Effector memory CD8-positive, alpha-beta T cell (primary cell): ENCODE measurements around the gene NPBWR2.

Source experiments
- ATAC-seq: fragments of 150-1000 bp; cut with Tn5 transposase; replicated peaks from 2 replicates; pipeline ENCODE4 v1.10.0; 2021; ENCODE audit warnings: mild to moderate bottlenecking, moderate library complexity
- DNase-seq, 3 experiments: peaks; one replicate each; pipeline ENCODE4 v3.0.0; 2021
- H3K27ac Mint-ChIP-seq, 2 donors: one replicate each; pipeline ENCODE4 v1.8.0; 2022; ENCODE audit warnings: mild to moderate bottlenecking in 2 of 2, mixed read lengths in 2 of 2, moderate library complexity in 2 of 2
- H3K27me3 Mint-ChIP-seq, 2 donors: one replicate each; pipeline ENCODE4 v1.8.0; 2022; ENCODE audit warnings: mixed read lengths in 2 of 2
- H3K36me3 Mint-ChIP-seq: one replicate; pipeline ENCODE4 v1.8.0; 2022; ENCODE audit warnings: mild to moderate bottlenecking, moderate library complexity, mixed read lengths; ENCODE audit not compliant: insufficient read depth
- H3K4me1 Mint-ChIP-seq, 2 donors: one replicate each; pipeline ENCODE4 v1.8.0; 2022; ENCODE audit warnings: low read depth in 2 of 2, mixed read lengths in 2 of 2
- H3K4me3 Mint-ChIP-seq, 2 donors: one replicate each; pipeline ENCODE4 v1.8.0; 2022; ENCODE audit warnings: mild to moderate bottlenecking in 2 of 2, mixed read lengths in 2 of 2, moderate library complexity in 2 of 2
- H3K9me3 Mint-ChIP-seq, 2 donors: one replicate each; pipeline ENCODE4 v1.8.0; 2022; ENCODE audit warnings: mixed read lengths in 2 of 2

NPBWR2 gene

GRCh38 chr20:64109831-64110391 is 2.5 kb upstream of the NPBWR2 start:
- Mint-ChIP-seq H3K4me3 (no peak overlapping the region), H3K4me1 (peaks cover 0 to 6% of the 10 kb centered on the region in 2 donors), H3K27ac (no peak overlapping the region), H3K9me3 (no peaks in the 10 kb centered on the region), H3K36me3 (no peaks in the 10 kb centered on the region), H3K27me3 (peaks cover 0 to 22% of the 10 kb centered on the region in 2 donors)
- DNase-seq (peak in 1 of 3 experiments; percentile 0), ATAC-seq (no peak)

- peaks cover 0 to 6% of the 10 kb centered on the region in 2 donors for H3K4me1 Mint-ChIP-seq
Measured at GRCh38 chr20:64108731-64109681, 1.6 kb upstream of the NPBWR2 start.

GRCh38 chr20:64107736-64108457 is 532 bp upstream of the NPBWR2 start:
- DNase-seq (peak in 1 of 3 experiments; percentile 0), ATAC-seq (no peak)
- H3K36me3 Mint-ChIP-seq: no peaks in the 10 kb centered on the region
- no peak overlapping the region for H3K4me3 Mint-ChIP-seq
- H3K27ac Mint-ChIP-seq: no peak overlapping the region
- H3K9me3 Mint-ChIP-seq: no peaks in the 10 kb centered on the region
- peaks cover 14 to 38% of the 10 kb centered on the region in 2 donors for H3K27me3 Mint-ChIP-seq
- peaks cover 0 to 6% of the 10 kb centered on the region in 2 donors for H3K4me1 Mint-ChIP-seq

More at GRCh38 chr20:64108731-64109681, 1.6 kb upstream of the NPBWR2 start:
- Mint-ChIP-seq H3K9me3 (no peaks in the 10 kb centered on the region), H3K36me3 (no peaks in the 10 kb centered on the region), H3K4me3 (no peak overlapping the region), H3K27ac (no peak overlapping the region), H3K27me3 (peaks cover 3 to 27% of the 10 kb centered on the region in 2 donors)
- no peak for ATAC-seq
- peak in 2 of 3 experiments; percentile 0 for DNase-seq

- Mint-ChIP-seq H3K27me3 (peaks cover 21 to 49% of the 10 kb centered on the region in 2 donors), H3K9me3 (no peaks in the 10 kb centered on the region), H3K27ac (peak overlapping the region in 1 of 2 donors; percentile 15), H3K4me3 (no peak overlapping the region), H3K4me1 (peaks cover 1 to 10% of the 10 kb centered on the region in 2 donors), H3K36me3 (no peaks in the 10 kb centered on the region)
- DNase-seq: no peak
- ATAC-seq: no peak
Measured at GRCh38 chr20:64106435-64106961, 867 bp downstream of the NPBWR2 start.

DNA sequence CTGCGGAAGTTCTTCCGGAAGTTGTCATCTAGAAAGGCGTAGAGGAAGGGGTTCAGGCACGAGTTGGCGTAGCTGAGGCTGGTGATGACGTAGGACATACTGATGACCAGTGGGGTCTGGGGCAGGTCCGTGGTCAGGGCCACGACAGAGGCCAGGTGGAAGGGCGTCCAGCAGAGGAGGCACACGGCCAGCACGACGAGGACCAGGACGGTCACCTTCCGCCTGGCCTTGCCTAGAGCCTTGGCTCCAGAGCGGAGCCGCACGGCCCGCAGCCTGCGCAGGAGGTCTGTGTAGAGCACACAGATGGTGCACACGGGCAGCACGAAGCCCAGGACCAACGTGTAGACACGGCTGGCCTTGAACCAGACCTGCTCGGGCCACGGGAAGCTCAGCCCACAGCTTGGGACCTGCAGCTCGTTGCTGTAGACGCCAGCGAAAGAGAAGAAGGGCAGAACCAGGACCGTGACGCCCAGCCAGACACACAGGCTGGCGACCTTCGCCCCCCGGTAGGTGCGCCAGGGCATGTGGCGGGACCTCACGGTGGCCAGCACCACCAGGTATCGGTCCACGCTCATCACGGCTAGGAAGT is 1.4 kb downstream of the NPBWR2 start:
- H3K9me3 Mint-ChIP-seq: no peaks in the 10 kb centered on the region
- no peak overlapping the region for H3K4me3 Mint-ChIP-seq
- peaks cover 6 to 15% of the 10 kb centered on the region in 2 donors for H3K4me1 Mint-ChIP-seq
- H3K36me3 Mint-ChIP-seq: no peaks in the 10 kb centered on the region
- DNase-seq (peak in 1 of 3 experiments; percentile 0), ATAC-seq (no peak)
- H3K27ac Mint-ChIP-seq: peak overlapping the region in 1 of 2 donors; percentile 15
- H3K27me3 Mint-ChIP-seq: peaks cover 26 to 55% of the 10 kb centered on the region in 2 donors

DNA sequence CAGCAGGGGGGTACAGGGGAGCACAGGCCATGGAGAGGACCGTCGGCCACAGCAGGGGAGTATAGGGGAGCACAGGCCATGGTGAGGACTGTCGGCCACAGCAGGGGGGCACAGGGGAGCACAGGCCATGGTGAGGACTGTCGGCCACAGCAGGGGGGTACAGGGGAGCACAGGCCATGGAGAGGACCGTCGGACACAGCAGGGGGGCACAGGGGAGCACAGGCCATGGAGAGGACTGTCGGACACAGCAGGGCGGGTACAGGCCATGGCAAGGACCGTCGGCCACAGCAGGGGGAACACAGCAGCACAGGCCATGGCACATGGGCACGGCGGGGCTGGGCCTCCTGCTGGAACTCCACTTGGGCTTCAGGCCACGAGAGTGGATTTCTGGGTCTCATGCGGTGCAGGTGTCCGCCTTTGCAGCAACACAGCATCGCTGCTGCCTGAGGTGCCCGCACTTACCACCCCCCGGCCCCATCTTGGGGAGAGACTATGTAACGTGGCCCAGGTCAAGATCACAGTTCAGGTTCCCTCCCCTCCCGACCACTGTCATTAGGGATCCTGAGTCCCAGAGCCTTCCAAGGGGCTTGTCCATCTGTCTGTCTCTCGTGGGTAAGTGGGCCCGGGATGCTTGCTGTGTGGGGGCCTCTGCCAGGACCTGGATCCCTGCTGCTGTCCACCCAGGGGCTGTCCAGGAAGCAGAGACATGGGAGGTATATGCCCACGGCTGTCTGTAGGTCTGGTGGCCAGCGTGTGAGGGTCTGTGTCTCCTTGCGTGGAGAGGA is 2.5 kb downstream of the NPBWR2 start:
- Mint-ChIP-seq H3K4me3 (no peak overlapping the region), H3K4me1 (peaks cover 11 to 16% of the 10 kb centered on the region in 2 donors), H3K9me3 (no peaks in the 10 kb centered on the region), H3K27me3 (peaks cover 28 to 59% of the 10 kb centered on the region in 2 donors), H3K36me3 (no peaks in the 10 kb centered on the region), H3K27ac (no peak overlapping the region)
- ATAC-seq (no peak), DNase-seq (peak in 1 of 3 experiments; percentile 0)

- Mint-ChIP-seq H3K4me3 (no peak overlapping the region), H3K27ac (no peak overlapping the region), H3K36me3 (no peaks in the 10 kb centered on the region), H3K27me3 (peaks cover 28 to 59% of the 10 kb centered on the region in 2 donors), H3K9me3 (no peaks in the 10 kb centered on the region), H3K4me1 (peaks cover 11 to 16% of the 10 kb centered on the region in 2 donors)
- DNase-seq (peak in 2 of 3 experiments; percentile 0 to 1), ATAC-seq (no peak)
Measured at GRCh38 chr20:64103871-64104666, 3.3 kb downstream of the NPBWR2 start.

GRCh38 chr20:64102647-64103354 is 4.6 kb downstream of the NPBWR2 start:
- H3K36me3 Mint-ChIP-seq: no peaks in the 10 kb centered on the region
- H3K27me3 Mint-ChIP-seq: peaks cover 28 to 47% of the 10 kb centered on the region in 2 donors
- DNase-seq (no peak), ATAC-seq (no peak)
- no peak overlapping the region for H3K27ac Mint-ChIP-seq
- peaks cover 11 to 15% of the 10 kb centered on the region in 2 donors for H3K4me1 Mint-ChIP-seq
- no peaks in the 10 kb centered on the region for H3K9me3 Mint-ChIP-seq
- peak overlapping the region; percentile 63 to 73 for H3K4me3 Mint-ChIP-seq

GRCh38 chr20:64101731-64102621 is 5.4 kb downstream of the NPBWR2 start:
- DNase-seq: peak; percentile 58 to 64 (median 62)
- Mint-ChIP-seq H3K4me1 (peaks cover 11 to 12% of the 10 kb centered on the region in 2 donors), H3K27me3 (peaks cover 28 to 46% of the 10 kb centered on the region in 2 donors), H3K4me3 (peak overlapping the region; percentile 63 to 73), H3K9me3 (peaks cover 0 to 2% of the 10 kb centered on the region in 2 donors), H3K36me3 (no peaks in the 10 kb centered on the region), H3K27ac (no peak overlapping the region)
- peak; percentile 76 for ATAC-seq

- DNase-seq (no peak), ATAC-seq (no peak)
- Mint-ChIP-seq H3K4me1 (peaks cover 10 to 11% of the 10 kb centered on the region in 2 donors), H3K27me3 (peaks cover 28 to 39% of the 10 kb centered on the region in 2 donors), H3K4me3 (peak overlapping the region; percentile 48 to 60), H3K9me3 (peaks cover 2 to 8% of the 10 kb centered on the region in 2 donors), H3K27ac (no peak overlapping the region), H3K36me3 (no peaks in the 10 kb centered on the region)
Measured at GRCh38 chr20:64100946-64101688, 6.2 kb downstream of the NPBWR2 start.
